ENCODE data around the gene PSAT1. TPM values are rescaled to one million over a fixed set of nuclear protein-coding genes. Genes with fewer than 3 reads are reported as not detected.

Gene PSAT1
- total and polyA plus RNA-seq, 2 of the 13 experiments (the other 11 are each of a cell fraction or from before 2014, with no cell fraction given) = 135 to 229 TPM

- peak; percentile 98 for TF ChIP-seq TAF1 (CRISPR knock-in tag; IDR thresholded peaks at IDR 0.05)
- 0 out of 2 replicates have a peak, but pooled peaks have one; percentile 42 for TF ChIP-seq BCL6 (CRISPR knock-in tag; IDR thresholded peaks at IDR 0.05)
- no peak for TF ChIP-seq ZNF354B (CRISPR knock-in tag; IDR thresholded peaks at IDR 0.05)
- no peak for TF ChIP-seq SUZ12 (IDR thresholded peaks at IDR 0.05; ENCODE audit: low read depth, low read length)
- TF ChIP-seq HOMEZ (CRISPR knock-in tag; IDR thresholded peaks at IDR 0.05; ENCODE audit: low read depth) = peak; percentile 93
- no peak for TF ChIP-seq GATAD2A (CRISPR knock-in tag; IDR thresholded peaks at IDR 0.05)
- TF ChIP-seq HMG20B (CRISPR knock-in tag; conservative IDR thresholded peaks at IDR 0.05) = no peak
- TF ChIP-seq KDM5B (CRISPR knock-in tag; IDR thresholded peaks at IDR 0.05; ENCODE audit: borderline replicate concordance) = peak; percentile 74; the same call in 1 of the 2 replicates
- no peak for TF ChIP-seq SCMH1 (CRISPR knock-in tag; IDR thresholded peaks at IDR 0.05; ENCODE audit: borderline replicate concordance)
- TF ChIP-seq SNRNP70 (IDR thresholded peaks at IDR 0.05; ENCODE audit: low read depth, low read length) = no peak
- peak; percentile 69 for TF ChIP-seq TEF (CRISPR knock-in tag; IDR thresholded peaks at IDR 0.05)
- no peak for TF ChIP-seq ZBTB44 (CRISPR knock-in tag; IDR thresholded peaks at IDR 0.05)
- TF ChIP-seq ZNF629 (CRISPR knock-in tag; conservative IDR thresholded peaks at IDR 0.05) = no peak
- peak; percentile 54 for TF ChIP-seq CBFB (CRISPR knock-in tag; IDR thresholded peaks at IDR 0.05)
- TF ChIP-seq ETV5 (CRISPR knock-in tag; IDR thresholded peaks at IDR 0.05; ENCODE audit: borderline replicate concordance) = no peak
- TF ChIP-seq RFXANK (CRISPR knock-in tag; IDR thresholded peaks at IDR 0.05) = no peak
- TF ChIP-seq ZNF503 (CRISPR knock-in tag; IDR thresholded peaks at IDR 0.05) = peak; percentile 54
- TF ChIP-seq NR2F1 (CRISPR knock-in tag; IDR thresholded peaks at IDR 0.05) = no peak
- no peak for TF ChIP-seq SOX6 (IDR thresholded peaks at IDR 0.05)
- TF ChIP-seq SOX6 (CRISPR knock-in tag; IDR thresholded peaks at IDR 0.05) = peak; percentile 51
Measured at GRCh38 chr9:78296893-78297671, at the start of gene PSAT1 (continued).

Data from HepG2 (cell line).